Trophoblast cell (in vitro differentiated cells and primary cell): ENCODE results near the gene MYO1A.
A peak's percentile ranks its signal among the peaks of the same experiment; 100 is the strongest.

Experiments
- DNase-seq, 2 donors: peaks; one replicate each; pipeline ENCODE4 v3.0.0-alpha.2; 2016
- H2AFZ ChIP-seq: 2 replicates; pipeline ENCODE4 v1.6.1; 2013; ENCODE audit warnings: low read length, moderate library complexity, mild to moderate bottlenecking; ENCODE audit not compliant: insufficient read depth, poor library complexity
- H2AK5ac ChIP-seq: 2 replicates; pipeline ENCODE4 v1.6.1; 2013; ENCODE audit warnings: mild to moderate bottlenecking, low read length
- H2BK120ac ChIP-seq: 2 replicates; pipeline ENCODE4 v1.6.1; 2013; ENCODE audit warnings: low read length, mild to moderate bottlenecking, moderate library complexity; ENCODE audit not compliant: insufficient read depth, poor library complexity
- H2BK12ac ChIP-seq: 2 replicates; pipeline ENCODE4 v1.6.1; 2013; ENCODE audit warnings: mild to moderate bottlenecking, low read length, moderate library complexity
- H2BK5ac ChIP-seq: 2 replicates; pipeline ENCODE4 v1.6.1; 2013; ENCODE audit warnings: low read length, low read depth, moderate library complexity, mild to moderate bottlenecking; ENCODE audit not compliant: poor library complexity
- H3K14ac ChIP-seq: 2 replicates; pipeline ENCODE4 v1.6.1; 2013; ENCODE audit warnings: mild to moderate bottlenecking, low read length
- H3K18ac ChIP-seq: 2 replicates; pipeline ENCODE4 v1.6.1; 2013; ENCODE audit warnings: mild to moderate bottlenecking, low read length
- H3K23ac ChIP-seq: 2 replicates; pipeline ENCODE4 v1.6.1; 2013; ENCODE audit warnings: low read length
- H3K27ac ChIP-seq: 2 replicates; pipeline ENCODE4 v1.5.1; 2013; ENCODE audit warnings: low read depth, mild to moderate bottlenecking, inconsistent platforms, low read length, moderate library complexity
- H3K27me3 ChIP-seq: 2 replicates; pipeline ENCODE4 v1.6.1; 2013; ENCODE audit warnings: inconsistent platforms, mild to moderate bottlenecking, low read length, moderate library complexity; ENCODE audit not compliant: insufficient read depth
- H3K36me3 ChIP-seq, 2 experiments: 1 replicate in 1 of 2; 2 replicates in 1 of 2; pipeline ENCODE4 v1.6.1; 2013; ENCODE audit warnings: low read length in 2 of 2, mild to moderate bottlenecking in 2 of 2, moderate library complexity in 1 of 2; ENCODE audit not compliant: insufficient read depth in 2 of 2, control insufficient read depth in 1 of 2
- H3K4ac ChIP-seq: 2 replicates; pipeline ENCODE4 v1.6.1; 2013; ENCODE audit warnings: low read depth, mild to moderate bottlenecking, low read length, moderate library complexity
- H3K4me1 ChIP-seq, 2 experiments: 1 replicate in 1 of 2; 2 replicates in 1 of 2; pipeline ENCODE4 v1.6.1; 2013; ENCODE audit warnings: low read length in 2 of 2, mild to moderate bottlenecking in 2 of 2, moderate library complexity in 1 of 2; ENCODE audit not compliant: insufficient read depth in 2 of 2, control insufficient read depth in 1 of 2
- H3K4me2 ChIP-seq: 2 replicates; pipeline ENCODE4 v1.6.1; 2013; ENCODE audit warnings: inconsistent platforms, mild to moderate bottlenecking, low read length, moderate library complexity
- H3K4me3 ChIP-seq: 2 replicates; pipeline ENCODE4 v1.5.1; 2013; ENCODE audit warnings: mild to moderate bottlenecking, low read depth, low read length, inconsistent platforms
- H3K79me1 ChIP-seq: one replicate; pipeline ENCODE4 v1.6.1; 2013; ENCODE audit warnings: low read length
- H3K79me2 ChIP-seq: 2 replicates; pipeline ENCODE4 v1.6.1; 2013; ENCODE audit warnings: low read length, mild to moderate bottlenecking; ENCODE audit not compliant: control insufficient read depth, insufficient read depth, poor library complexity
- H3K9ac ChIP-seq: 2 replicates; pipeline ENCODE4 v1.6.1; 2013; ENCODE audit warnings: mild to moderate bottlenecking, low read length
- H3K9me3 ChIP-seq: 2 replicates; pipeline ENCODE4 v1.6.1; 2013; ENCODE audit warnings: low read depth, mild to moderate bottlenecking, control low read depth, inconsistent platforms, low read length; ENCODE audit not compliant: insufficient read depth
- H4K12ac ChIP-seq: 2 replicates; pipeline ENCODE4 v1.6.1; 2013; ENCODE audit warnings: low read depth, mild to moderate bottlenecking, low read length, moderate library complexity
- H4K8ac ChIP-seq: 2 replicates; pipeline ENCODE4 v1.6.1; 2013; ENCODE audit warnings: low read depth, mild to moderate bottlenecking, low read length, moderate library complexity
- H4K91ac ChIP-seq: one replicate; pipeline ENCODE4 v1.6.1; 2013; ENCODE audit warnings: low read depth, mild to moderate bottlenecking, low read length, moderate library complexity
- WGBS: extraction: QIAGEN DNeasy Blood & Tissue Kit; methylation state at CpG from one replicate; pipeline ENCODE4 v1.1.7; 2013; ENCODE audit warnings: missing lambda C conversion rate; ENCODE audit not compliant: insufficient read length, insufficient coverage; ENCODE audit errors: extremely low coverage; 5-methylcytosine and 5-hydroxymethylcytosine counted together

Gene MYO1A

GRCh38 chr12:56980941-56981530 lies 68.9 kb downstream of the MYO1A start:
- WGBS = no CpG with 5 or more reads among the region's 4 CpGs
- Histone ChIP-seq H3K36me3 (no peaks in the 10 kb centered on the region), H3K23ac (no peak overlapping the region), H3K79me1 (no peaks in the 10 kb centered on the region), H4K8ac (no peak overlapping the region), H4K12ac (no peak overlapping the region), H3K27me3 (no peaks in the 10 kb centered on the region), H2BK5ac (no peak overlapping the region), H3K14ac (no peak overlapping the region), H3K9me3 (peaks cover 6% of the 10 kb centered on the region), H4K91ac (no peak overlapping the region), H2AFZ (no peak overlapping the region), H2BK120ac (no peak overlapping the region), H3K18ac (no peak overlapping the region), H2AK5ac (no peak overlapping the region), H3K4me3 (no peak overlapping the region), H3K9ac (no peak overlapping the region), H3K4me1 (peaks cover under 1 to 3% of the 10 kb centered on the region in 2 experiments), H3K79me2 (no peaks in the 10 kb centered on the region), H3K27ac (no peak overlapping the region), H3K4ac (no peak overlapping the region), H2BK12ac (no peak overlapping the region), H3K4me2 (no peak overlapping the region)
- DNase-seq = no peak

GRCh38 chr12:56980268-56980667 lies 69.7 kb downstream of the MYO1A start:
- H3K23ac ChIP-seq = no peak overlapping the region
- H3K14ac ChIP-seq = no peak overlapping the region
- no peak overlapping the region for H4K12ac ChIP-seq
- H4K91ac ChIP-seq = no peak overlapping the region
- no peaks in the 10 kb centered on the region for H3K79me1 ChIP-seq
- no peak overlapping the region for H3K4ac ChIP-seq
- no peak overlapping the region for H2BK12ac ChIP-seq
- H3K4me2 ChIP-seq = no peak overlapping the region
- no peaks in the 10 kb centered on the region for H3K79me2 ChIP-seq
- H3K27ac ChIP-seq = no peak overlapping the region
- no peak overlapping the region for H2AK5ac ChIP-seq
- DNase-seq = no peak
- H2BK120ac ChIP-seq = no peak overlapping the region
- H3K9me3 ChIP-seq = peaks cover 6% of the 10 kb centered on the region
- H3K4me1 ChIP-seq = no peaks in the 10 kb centered on the region
- no peaks in the 10 kb centered on the region for H3K36me3 ChIP-seq
- H3K27me3 ChIP-seq = no peaks in the 10 kb centered on the region
- no peak overlapping the region for H3K18ac ChIP-seq
- H4K8ac ChIP-seq = no peak overlapping the region
- H2BK5ac ChIP-seq = no peak overlapping the region
- WGBS = no CpG with 5 or more reads among the region's 6 CpGs
- H3K4me3 ChIP-seq = no peak overlapping the region
- H3K9ac ChIP-seq = no peak overlapping the region
- no peak overlapping the region for H2AFZ ChIP-seq

GRCh38 chr12:56979628-56980027 lies 70.3 kb downstream of the MYO1A start:
- H3K23ac ChIP-seq = peak overlapping the region; percentile 16
- H2BK5ac ChIP-seq = no peak overlapping the region
- H3K79me2 ChIP-seq = no peaks in the 10 kb centered on the region
- H3K4me2 ChIP-seq = no peak overlapping the region
- no peaks in the 10 kb centered on the region for H3K4me1 ChIP-seq
- no peak overlapping the region for H3K27ac ChIP-seq
- H3K14ac ChIP-seq = no peak overlapping the region
- no peak overlapping the region for H2AFZ ChIP-seq
- H4K12ac ChIP-seq = no peak overlapping the region
- no CpG with 5 or more reads among the region's 3 CpGs for WGBS
- H2AK5ac ChIP-seq = no peak overlapping the region
- H3K79me1 ChIP-seq = no peaks in the 10 kb centered on the region
- H3K9ac ChIP-seq = no peak overlapping the region
- DNase-seq = no peak
- H3K18ac ChIP-seq = no peak overlapping the region
- H3K27me3 ChIP-seq = no peaks in the 10 kb centered on the region
- peaks cover 6% of the 10 kb centered on the region for H3K9me3 ChIP-seq
- H3K4me3 ChIP-seq = no peak overlapping the region
- no peak overlapping the region for H2BK12ac ChIP-seq
- H4K8ac ChIP-seq = no peak overlapping the region
- H4K91ac ChIP-seq = no peak overlapping the region
- no peak overlapping the region for H3K4ac ChIP-seq
- H3K36me3 ChIP-seq = no peaks in the 10 kb centered on the region
- no peak overlapping the region for H2BK120ac ChIP-seq
